ENCODE data around the gene LRRC18. TPM values are rescaled to one million over a fixed set of nuclear protein-coding genes. Genes with fewer than 3 reads are reported as not detected.

The LRRC18 gene
- total RNA-seq, 1 experiment from 2014 or later: not detected

GRCh38 chr10:48900371-48900801 lies 39.3 kb downstream of the LRRC18 start:
- POLR2A ChIA-PET (ENCODE audit: unreplicated experiment): no interaction called here
- Histone ChIP-seq H2AFZ (no peak overlapping the region), H3K9me2 (ENCODE audit: insufficient read depth) (no peaks in the 10 kb centered on the region), H3F3A (ENCODE audit: insufficient read depth, low read depth) (no peaks in the 10 kb centered on the region), H3K4me3 (no peak overlapping the region), H3K79me2 (ENCODE audit: low read depth) (no peaks in the 10 kb centered on the region), H3K4me1 (replicated peaks; ENCODE audit: insufficient read depth) (no peaks in the 10 kb centered on the region), H3K27ac (no peak overlapping the region), H3K27me3 (ENCODE audit: insufficient read depth, low read depth) (peaks cover 41% of the 10 kb centered on the region), H3K36me3 (ENCODE audit: low read depth) (no peaks in the 10 kb centered on the region), H4K20me1 (ENCODE audit: insufficient read depth) (no peaks in the 10 kb centered on the region; the same call in 1 of the 2 replicates), H3K4me2 (no peak overlapping the region), H3K9me3 (ENCODE audit: insufficient read depth, low read depth) (no peaks in the 10 kb centered on the region)
- no TSS peak for BruUV-seq (replicated peaks)
- no peak for DNase-seq
- intact Hi-C loops (cut with micrococcal nuclease; ENCODE audit: unreplicated experiment): no loop called here
- CTCF ChIA-PET: no interaction called here
- TF ChIP-seq CTCF (conservative IDR thresholded peaks at IDR 0.05) (no peak), EZH2 (IDR thresholded peaks at IDR 0.05; ENCODE audit: low read depth) (no peak)

GRCh38 chr10:48899781-48900180 lies 39.9 kb downstream of the LRRC18 start:
- no peak for DNase-seq
- Histone ChIP-seq H3K79me2 (ENCODE audit: low read depth) (no peaks in the 10 kb centered on the region), H3K36me3 (ENCODE audit: low read depth) (no peaks in the 10 kb centered on the region), H3K27me3 (ENCODE audit: insufficient read depth, low read depth) (peaks cover 35% of the 10 kb centered on the region), H2AFZ (no peak overlapping the region), H3K4me3 (no peak overlapping the region), H3K27ac (no peak overlapping the region), H3K9me3 (ENCODE audit: insufficient read depth, low read depth) (no peaks in the 10 kb centered on the region), H3K4me2 (no peak overlapping the region), H3K4me1 (replicated peaks; ENCODE audit: insufficient read depth) (no peaks in the 10 kb centered on the region), H3K9me2 (ENCODE audit: insufficient read depth) (no peaks in the 10 kb centered on the region), H3F3A (ENCODE audit: insufficient read depth, low read depth) (no peaks in the 10 kb centered on the region), H4K20me1 (ENCODE audit: insufficient read depth) (no peaks in the 10 kb centered on the region; the same call in 1 of the 2 replicates)
- intact Hi-C loops (cut with micrococcal nuclease; ENCODE audit: unreplicated experiment): no loop called here
- TF ChIP-seq EZH2 (IDR thresholded peaks at IDR 0.05; ENCODE audit: low read depth): no peak
- no peak for TF ChIP-seq CTCF (conservative IDR thresholded peaks at IDR 0.05)
- BruUV-seq (replicated peaks): no TSS peak
- CTCF ChIA-PET: no interaction called here
- POLR2A ChIA-PET (ENCODE audit: unreplicated experiment): no interaction called here

- no peaks in the 10 kb centered on the region for H3K9me3 ChIP-seq (ENCODE audit: insufficient read depth, low read depth)
- no peak for DNase-seq
- no TSS peak for BruUV-seq (replicated peaks)
- no peaks in the 10 kb centered on the region for H3F3A ChIP-seq (ENCODE audit: insufficient read depth, low read depth)
- no peaks in the 10 kb centered on the region for H3K4me1 ChIP-seq (replicated peaks; ENCODE audit: insufficient read depth)
- intact Hi-C loops (cut with micrococcal nuclease; ENCODE audit: unreplicated experiment): no loop called here
- no peaks in the 10 kb centered on the region for H3K79me2 ChIP-seq (ENCODE audit: low read depth)
- no peaks in the 10 kb centered on the region for H3K36me3 ChIP-seq (ENCODE audit: low read depth)
- ChIA-PET POLR2A (ENCODE audit: unreplicated experiment) (no interaction called here), CTCF (no interaction called here)
- TF ChIP-seq CTCF (conservative IDR thresholded peaks at IDR 0.05) (no peak), EZH2 (IDR thresholded peaks at IDR 0.05; ENCODE audit: low read depth) (no peak)
- H3K4me3 ChIP-seq: no peak overlapping the region
- no peak overlapping the region for H2AFZ ChIP-seq
- H3K27ac ChIP-seq: no peak overlapping the region
- no peaks in the 10 kb centered on the region for H3K9me2 ChIP-seq (ENCODE audit: insufficient read depth)
- H3K27me3 ChIP-seq (ENCODE audit: insufficient read depth, low read depth): peaks cover 21% of the 10 kb centered on the region
- no peak overlapping the region for H3K4me2 ChIP-seq
- no peaks in the 10 kb centered on the region; the same call in 1 of the 2 replicates for H4K20me1 ChIP-seq (ENCODE audit: insufficient read depth)
These were observed 41.2 kb downstream of the LRRC18 start for GRCh38 chr10:48898426-48898825.
